Measurements from ENCODE around the gene PDZD4. TPM values are rescaled to one million over a fixed set of nuclear protein-coding genes. Genes with fewer than 3 reads are reported as not detected.

Gene PDZD4
- total and polyA plus RNA-seq, 2 of the 4 experiments (the other 2 are of a cell fraction) = under 0.01 to 0.38 TPM

DNA sequence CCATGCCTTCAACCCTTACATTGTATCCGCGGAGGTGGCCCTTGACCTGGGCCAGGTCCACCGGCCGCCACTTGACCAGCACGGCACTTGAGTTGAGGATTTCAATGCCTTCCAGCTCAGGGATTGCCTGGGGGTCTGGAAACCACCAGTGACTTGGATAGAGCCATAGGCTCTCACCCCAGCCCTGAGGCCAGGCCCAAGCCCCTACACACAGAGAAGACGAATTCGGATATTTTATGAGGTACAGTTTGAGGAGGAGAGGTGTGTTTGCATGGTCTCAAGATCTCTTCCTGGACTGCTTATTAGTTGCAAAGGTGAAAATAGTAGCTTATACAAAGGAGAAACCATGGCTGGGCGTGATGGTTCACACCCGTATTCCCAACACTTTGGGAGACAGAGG is 35.3 kb upstream of the PDZD4 start:
- no TSS peak for BruUV-seq (replicated peaks)
- no peak overlapping the region for H3K27ac ChIP-seq (ENCODE audit: insufficient read depth, low read length)
- H3K4me3 ChIP-seq (ENCODE audit: insufficient read depth, low read depth, low read length) = no peak overlapping the region
- H3K14ac ChIP-seq (replicated peaks; ENCODE audit: low read depth, low read length) = no peak overlapping the region
- no peak overlapping the region for H2AFZ ChIP-seq (replicated peaks; ENCODE audit: low read length, poor library complexity)
- H3K27me3 ChIP-seq (ENCODE audit: control insufficient read depth, insufficient read depth, low read length) = peaks cover 22% of the 10 kb centered on the region; the same call in 1 of the 2 replicates
- no peak overlapping the region for H2BK15ac ChIP-seq (ENCODE audit: low read depth, low read length)
- no peaks in the 10 kb centered on the region for H3K4me1 ChIP-seq (ENCODE audit: control insufficient read depth, insufficient read depth, low read length)
- no peaks in the 10 kb centered on the region for H3K9me1 ChIP-seq (ENCODE audit: insufficient read depth, low read length)
- no peak overlapping the region for H3K9ac ChIP-seq (ENCODE audit: low read depth, low read length)
- intact Hi-C loops (cut with micrococcal nuclease) (no loop called here), in situ Hi-C loops (cut with MboI; ENCODE audit: low sequenced_read_pairs) (no loop called here), dilution Hi-C loops (cut with HindIII; ENCODE audit: low sequenced_read_pairs, unreplicated experiment) (no loop called here)
- no CpG with 5 or more reads among the region's 9 CpGs for whole genome bisulfite sequencing, 2 experiments (ENCODE audit: extremely low coverage in 2 of 2, insufficient read length in 1 of 2)
- H2AK9ac ChIP-seq (replicated peaks; ENCODE audit: low read depth, low read length, poor library complexity) = no peak overlapping the region
- no peak overlapping the region for H2BK5ac ChIP-seq (ENCODE audit: low read depth, low read length, poor library complexity, severe bottlenecking)
- no peak for TF ChIP-seq NFE2L2 (IDR thresholded peaks at IDR 0.05; ENCODE audit: low read depth, low read length)
- TF ChIP-seq RCOR1 (IDR thresholded peaks at IDR 0.05; ENCODE audit: insufficient replicate concordance, low read length) = no peak
- TF ChIP-seq MAZ (IDR thresholded peaks at IDR 0.05; ENCODE audit: borderline replicate concordance, low read depth, low read length) = no peak
- TF ChIP-seq RFX5 (IDR thresholded peaks at IDR 0.05; ENCODE audit: low read depth, low read length) = no peak
- DNase-seq = no peak
- ATAC-seq (ENCODE audit: low read depth) = no peak
- no peak overlapping the region for H3K18ac ChIP-seq (ENCODE audit: low read depth, low read length)
- H2BK120ac ChIP-seq (ENCODE audit: low read depth, low read length) = no peak overlapping the region
- H3K36me3 ChIP-seq (ENCODE audit: control insufficient read depth, insufficient read depth, low read length) = no peaks in the 10 kb centered on the region
- H3K56ac ChIP-seq (ENCODE audit: extremely low read depth, insufficient read depth, low read length) = no peak overlapping the region
- H3K79me1 ChIP-seq (ENCODE audit: low read depth in 1 of 2, low read length in 2 of 2) = no peaks in the 10 kb centered on the region
- H3K4ac ChIP-seq (ENCODE audit: low read depth, low read length) = no peak overlapping the region
- no peak overlapping the region for H3K23ac ChIP-seq (ENCODE audit: low read depth, low read length)
- peaks cover 7% of the 10 kb centered on the region for H3K9me3 ChIP-seq (ENCODE audit: control insufficient read depth, insufficient read depth, low read length)
- H4K8ac ChIP-seq (ENCODE audit: low read depth in 2 of 2, low read length in 2 of 2) = no peak overlapping the region
- CTCF ChIA-PET = no interaction called here
- no peak overlapping the region for H4K91ac ChIP-seq (ENCODE audit: insufficient read depth, low read depth, low read length)
- H2AK5ac ChIP-seq (ENCODE audit: low read depth, low read length) = no peak overlapping the region
- H2BK20ac ChIP-seq (ENCODE audit: low read depth, low read length) = no peak overlapping the region
- no peak overlapping the region for H3K4me2 ChIP-seq (ENCODE audit: low read depth, low read length)
- no peaks in the 10 kb centered on the region for H4K20me1 ChIP-seq (ENCODE audit: insufficient read depth, low read length)
- no peak overlapping the region for H4K5ac ChIP-seq (ENCODE audit: low read depth, low read length)
- POLR2A ChIA-PET (ENCODE audit: unreplicated experiment) = no interaction called here

Measured in IMR-90 (cell line).